Epithelial cell of esophagus (primary cell): Measurements from ENCODE around the gene CHST11.

Experiments
- DNase-seq: peaks from one replicate; pipeline ENCODE4 v3.0.0; 2010; ENCODE audit warnings: low read depth
- H3K4me3 ChIP-seq: 2 replicates; pipeline ENCODE4 v1.5.1; 2011; ENCODE audit warnings: mild to moderate bottlenecking, low read length, control low read depth
- CTCF ChIP-seq: IDR thresholded peaks from 2 replicates; pipeline ENCODE4 v1.5.1; 2011; ENCODE audit warnings: low read depth, mild to moderate bottlenecking, low read length, control low read depth, inconsistent platforms; ENCODE audit not compliant: insufficient read depth; ENCODE audit errors: missing control alignments

The CHST11 gene

GRCh38 chr12:104413330-104413729, 43.4 kb upstream of the CHST11 start:
- DNase-seq = no peak

GRCh38 chr12:104414581-104415341, 42.0 kb upstream of the CHST11 start:
- TF ChIP-seq CTCF = no peak
- peak; percentile 46 for DNase-seq
- H3K4me3 ChIP-seq = no peak overlapping the region

More at GRCh38 chr12:104413330-104413729, 43.4 kb upstream of the CHST11 start:
- no peak overlapping the region for H3K4me3 ChIP-seq
- no peak for TF ChIP-seq CTCF

GRCh38 chr12:104415342-104415980, 41.3 kb upstream of the CHST11 start:
- TF ChIP-seq CTCF = no peak
- H3K4me3 ChIP-seq = no peak overlapping the region
- DNase-seq = no peak

GRCh38 chr12:104416136-104416535, 40.6 kb upstream of the CHST11 start:
- no peak overlapping the region for H3K4me3 ChIP-seq
- no peak for TF ChIP-seq CTCF
- DNase-seq = no peak

- H3K4me3 ChIP-seq = no peak overlapping the region
- no peak for TF ChIP-seq CTCF
- DNase-seq = no peak
These were observed 40.2 kb upstream of the CHST11 start for GRCh38 chr12:104416585-104416984.

- H3K4me3 ChIP-seq = no peak overlapping the region
- no peak for DNase-seq
- no peak for TF ChIP-seq CTCF
These were observed 37.0 kb upstream of the CHST11 start for GRCh38 chr12:104419717-104420116.
